GM19467 (cell line): ENCODE data around the gene ZNF624.

Source experiments
- ATAC-seq: cut with Tn5 transposase; IDR thresholded peaks from one replicate; pipeline ENCODE4 v1.9.1; 2021; ENCODE audit warnings: mild to moderate bottlenecking, moderate library complexity; ENCODE audit not compliant: unreplicated experiment

ZNF624 gene

DNA sequence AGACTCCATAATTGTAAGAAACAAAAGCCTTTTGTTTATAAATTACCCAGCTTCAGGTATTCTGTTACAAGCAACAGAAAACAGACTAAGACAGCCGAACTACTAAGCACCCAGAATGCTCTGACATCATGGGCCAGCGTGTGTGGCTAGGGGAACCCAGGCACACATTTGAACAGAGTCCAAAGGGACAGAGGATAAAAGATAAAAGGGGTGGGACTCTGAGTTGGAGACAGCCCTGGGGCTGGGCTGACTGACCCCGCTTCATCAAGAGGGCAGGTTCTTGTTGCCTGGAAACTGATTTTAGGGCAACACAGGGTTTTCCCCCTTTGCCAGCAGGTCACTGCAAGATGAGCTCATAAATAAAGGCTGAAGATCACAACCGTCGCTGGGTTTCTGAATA, 54.1 kb downstream of the ZNF624 start:
- no peak for ATAC-seq

DNA sequence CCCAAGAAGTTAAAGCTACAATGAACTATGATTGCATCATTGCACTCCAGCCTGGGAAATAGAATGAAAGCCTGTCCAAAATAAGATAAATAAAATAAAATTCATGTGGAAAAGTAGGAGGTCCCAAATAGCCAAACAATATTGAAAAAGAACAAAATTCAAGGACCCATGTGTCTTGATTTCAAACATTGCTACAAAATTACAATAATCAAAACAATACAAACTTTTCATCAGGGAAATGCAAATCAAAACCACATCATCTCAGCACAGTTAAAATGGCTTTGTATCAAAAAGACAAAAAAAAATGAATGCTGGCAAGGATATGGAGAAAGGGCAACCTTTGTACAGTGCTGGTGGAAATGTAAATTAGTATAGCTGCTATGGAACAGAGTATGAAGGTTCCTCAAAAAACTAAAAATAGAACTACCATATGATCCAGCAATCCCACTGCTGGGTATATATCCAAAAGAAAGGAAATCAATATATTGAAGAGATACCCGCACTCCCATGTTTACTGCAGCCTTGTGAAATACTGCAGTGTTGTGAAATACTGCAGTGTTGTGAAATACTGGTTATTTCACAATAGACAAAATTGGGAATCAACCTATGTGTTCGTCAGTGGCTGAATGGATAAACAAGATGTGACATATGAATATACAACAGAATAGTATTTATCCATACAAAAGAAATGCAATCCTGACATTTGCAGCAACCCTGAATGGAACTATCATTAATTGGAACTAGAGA, 60.1 kb downstream of the ZNF624 start:
- ATAC-seq, result no peak

DNA sequence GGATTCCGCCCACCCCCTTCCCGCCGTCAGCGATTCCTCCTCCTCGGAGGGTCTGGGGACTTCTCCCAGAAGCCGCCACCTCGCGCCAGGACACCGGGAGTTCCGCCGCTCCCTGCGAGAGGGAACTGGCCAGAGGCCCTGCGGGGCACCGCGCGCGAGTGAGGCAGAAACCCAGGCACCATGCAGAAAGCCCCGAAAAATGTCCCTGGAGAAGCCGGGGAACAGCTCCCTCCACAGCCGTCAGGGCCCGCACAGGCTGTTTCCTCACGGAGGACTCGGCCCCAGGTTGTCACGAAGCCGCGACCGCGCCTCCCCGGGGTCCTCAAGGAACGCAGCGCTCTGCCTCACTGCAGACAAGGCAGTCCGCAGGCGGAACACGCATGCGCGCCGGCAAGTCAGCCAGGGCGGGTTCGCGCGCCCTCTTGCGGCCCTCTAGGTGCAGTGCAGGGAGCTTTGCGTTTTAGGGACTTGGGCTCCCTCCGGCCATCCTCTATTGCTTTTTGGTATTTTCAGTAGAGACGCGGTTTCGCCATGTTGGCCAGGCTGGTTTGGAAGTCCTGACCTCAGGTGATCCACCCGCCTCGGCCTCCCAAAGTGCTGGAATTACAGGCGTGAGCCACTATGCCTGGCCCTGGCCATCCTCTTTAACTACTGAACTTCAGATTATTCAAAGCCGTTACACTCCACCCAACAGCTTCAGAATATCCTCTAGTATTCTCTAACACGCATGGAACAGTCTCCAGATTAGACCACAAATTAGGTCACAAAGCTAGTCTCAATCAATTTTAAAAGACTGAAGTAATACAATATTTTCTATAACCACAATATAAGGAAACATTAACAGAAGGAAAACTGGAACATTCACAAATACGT, 64.3 kb downstream of the ZNF624 start:
- peak; percentile 82 for ATAC-seq

DNA sequence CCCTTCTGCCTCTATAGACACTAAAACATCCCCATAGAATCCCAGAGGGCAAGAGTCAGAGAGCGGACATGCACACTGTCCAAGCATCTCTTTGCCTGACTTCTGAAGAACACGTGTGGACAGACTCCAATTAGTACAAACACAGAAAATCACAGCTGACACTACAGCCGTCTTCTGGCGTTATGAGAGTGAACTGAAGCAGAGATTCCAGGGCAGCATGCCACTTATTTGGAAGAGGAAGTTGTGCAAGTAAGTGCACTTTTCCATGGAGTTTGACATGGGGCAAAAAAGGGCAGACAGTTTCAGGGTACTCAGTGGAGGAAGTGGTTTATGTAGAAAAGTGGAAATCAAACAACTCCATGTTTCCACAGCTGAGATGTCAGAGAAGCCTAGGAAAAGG, 67.9 kb downstream of the ZNF624 start:
- no peak for ATAC-seq

DNA sequence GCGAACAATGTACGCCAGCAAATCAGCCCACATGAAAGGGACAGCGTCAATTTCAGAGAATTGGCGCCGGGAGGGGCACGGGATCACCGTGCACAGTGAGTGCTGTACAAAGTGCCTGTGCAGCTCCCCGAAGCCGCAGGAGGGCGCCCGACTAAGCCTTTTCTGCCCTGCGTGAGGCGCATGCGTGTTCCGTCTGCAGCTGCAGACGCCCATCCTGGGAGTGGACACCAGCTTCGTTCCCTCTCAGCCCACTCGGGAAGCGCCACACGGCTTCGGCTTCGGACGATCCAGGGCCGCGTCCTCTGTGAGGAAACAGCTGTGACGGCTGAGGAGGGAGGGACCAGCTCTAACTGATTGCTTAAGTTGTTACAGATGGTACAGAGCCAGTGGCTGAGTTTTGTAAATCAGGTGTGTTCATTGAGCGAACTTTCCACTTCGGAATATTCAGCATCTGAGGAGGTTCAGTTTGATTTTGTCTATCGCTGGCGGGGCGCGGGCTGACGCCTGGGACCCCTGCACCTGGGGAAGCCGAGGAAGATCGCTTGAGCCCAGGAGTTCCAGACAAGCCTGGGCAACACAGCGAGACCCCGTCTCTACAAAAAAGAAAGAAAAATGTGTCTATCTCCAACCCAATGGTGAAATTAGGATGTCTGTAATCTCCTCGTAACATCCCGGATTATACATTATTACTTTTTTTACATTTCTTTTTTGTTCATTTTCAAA, 69.2 kb downstream of the ZNF624 start:
- ATAC-seq, result no peak

DNA sequence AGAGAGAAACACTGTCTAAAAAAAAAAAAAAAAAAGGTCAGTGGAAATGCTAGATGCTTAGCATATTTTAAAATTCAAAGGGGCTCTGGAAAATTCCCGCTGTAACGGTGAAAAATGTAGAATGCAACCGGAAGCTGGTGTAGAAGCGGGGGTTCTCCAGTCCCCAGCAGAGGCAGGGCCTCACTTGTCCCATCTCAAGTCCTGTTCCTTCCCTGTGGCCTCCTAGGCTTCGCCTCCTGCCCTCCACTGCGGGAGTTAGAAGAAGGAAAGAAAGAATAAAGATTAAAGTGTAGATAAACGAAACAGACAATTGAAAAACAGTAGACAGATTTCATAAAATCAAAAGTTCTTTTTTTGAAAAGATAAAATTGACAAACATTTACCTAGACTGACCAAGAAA, 69.9 kb downstream of the ZNF624 start:
- ATAC-seq, result no peak

DNA sequence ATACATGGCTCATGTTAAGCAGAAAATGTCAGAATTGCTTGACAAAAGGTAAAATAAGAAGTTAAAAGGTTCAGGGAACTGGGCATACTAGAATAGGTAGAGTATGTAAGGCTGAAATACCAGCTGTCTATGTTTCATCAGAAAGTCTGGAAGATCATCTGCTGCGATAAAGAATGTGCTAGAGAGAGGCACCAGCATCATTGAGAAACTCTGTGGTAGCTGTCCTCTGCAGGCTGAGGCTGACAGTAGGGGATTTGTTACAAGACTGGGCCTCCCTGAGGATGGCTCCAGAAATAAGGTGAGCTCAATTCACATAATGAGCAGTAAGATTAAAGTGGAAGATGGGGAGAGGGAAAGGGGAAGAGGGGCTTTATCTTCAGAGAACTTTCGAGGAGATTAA, 80.2 kb downstream of the ZNF624 start:
- no peak for ATAC-seq
